B cell (primary cell): Measurements from ENCODE around the gene POLR3K.

Source experiments
- CTCF ChIP-seq: fragments of 200-600 bp; IDR thresholded peaks from one replicate; pipeline ENCODE4 v1.8.0; 2022; ENCODE audit warnings: antibody characterized with exemption, mild to moderate bottlenecking
- EZH2 ChIP-seq: IDR thresholded peaks from 2 replicates; pipeline ENCODE4 v1.6.1; 2012; ENCODE audit warnings: borderline replicate concordance, low read depth, mild to moderate bottlenecking, moderate library complexity, low read length; ENCODE audit not compliant: insufficient read depth, poor library complexity, severe bottlenecking

- no peak for TF ChIP-seq CTCF
- no peak for TF ChIP-seq EZH2
Measured at GRCh38 chr16:57711-58110, 4.3 kb upstream of the POLR3K start.
